OCI-LY7 (cell line): ENCODE measurements around the gene CHL1. TPM values are rescaled to one million over a fixed set of nuclear protein-coding genes. Genes with fewer than 3 reads are reported as not detected.

Experiments
- BruUV-seq: library from RNA; stranded (reverse); fragments of 400-500 nt; replicated peaks from 2 replicates; lab custom pipeline; 2021; lab: Mats Ljungman, UMichigan
- CTCF ChIA-PET: fragments of 300-600 bp; sonication (Branson Sonifier 250); formaldehyde crosslinking; loops from one replicate; lab custom pipeline; 2022; ENCODE audit warnings: antibody characterized with exemption; ENCODE audit not compliant: unreplicated experiment; lab: Charles Lee
- POLR2A ChIA-PET: fragments of 300-600 bp; sonication (Branson Sonifier 250); formaldehyde crosslinking; loops from one replicate; lab custom pipeline; 2022; ENCODE audit warnings: antibody characterized with exemption; lab: Charles Lee
- DNase-seq: peaks from one replicate; pipeline ENCODE4 v3.0.0-alpha.2; 2015; ENCODE audit warnings: low spot score
- H2AFZ ChIP-seq: fragments of 200-600 bp; sonication (generic), shearing (Covaris generic); 2 replicates; pipeline ENCODE4 v1.6.1; 2014; ENCODE audit warnings: mild to moderate bottlenecking, antibody characterized with exemption, low read length, moderate library complexity
- H3K27ac ChIP-seq: fragments of 200-600 bp; sonication (generic); 2 replicates; pipeline ENCODE4 v1.5.1; 2014; ENCODE audit warnings: mixed run types, low read depth, mild to moderate bottlenecking, moderate library complexity, low read length, inconsistent platforms; ENCODE audit not compliant: poor library complexity, severe bottlenecking
- H3K36me3 ChIP-seq: fragments of 200-600 bp; sonication (generic); 2 replicates; pipeline ENCODE4 v1.6.1; 2014; ENCODE audit warnings: mild to moderate bottlenecking, antibody characterized with exemption, low read length, moderate library complexity, mixed read lengths; ENCODE audit not compliant: insufficient read depth
- H3K4me1 ChIP-seq: fragments of 200-600 bp; sonication (generic); 2 replicates; pipeline ENCODE4 v1.5.1; 2014; ENCODE audit warnings: mild to moderate bottlenecking, low read length; ENCODE audit not compliant: insufficient read depth, poor library complexity, severe bottlenecking
- H3K4me2 ChIP-seq: fragments of 200-600 bp; sonication (generic); 2 replicates; pipeline ENCODE4 v1.6.1; 2014; ENCODE audit warnings: mild to moderate bottlenecking, low read length
- H3K4me3 ChIP-seq: fragments of 200-600 bp; sonication (generic); 2 replicates; pipeline ENCODE4 v1.5.1; 2014; ENCODE audit warnings: mild to moderate bottlenecking, low read depth, low read length; ENCODE audit not compliant: poor library complexity, severe bottlenecking
- H3K79me2 ChIP-seq: fragments of 200-600 bp; sonication (generic); 2 replicates; pipeline ENCODE4 v1.6.1; 2016; ENCODE audit warnings: low read depth, mild to moderate bottlenecking, low read length, moderate library complexity, mixed read lengths; ENCODE audit not compliant: insufficient read depth
- H3K9me2 ChIP-seq: fragments of 200-600 bp; sonication (generic); 2 replicates; pipeline ENCODE4 v1.6.1; 2016; ENCODE audit warnings: mild to moderate bottlenecking, low read length, mixed read lengths; ENCODE audit not compliant: insufficient read depth
- H3K9me3 ChIP-seq: fragments of 200-600 bp; sonication (generic); 2 replicates; pipeline ENCODE4 v1.6.1; 2014; ENCODE audit warnings: mild to moderate bottlenecking, mixed run types, low read length, mixed read lengths
- H4K20me1 ChIP-seq: fragments of 200-600 bp; sonication (generic); 2 replicates; pipeline ENCODE4 v1.6.1; 2014; ENCODE audit warnings: mild to moderate bottlenecking, antibody characterized with exemption, low read length, moderate library complexity, mixed read lengths; ENCODE audit not compliant: insufficient read depth
- EZH2phosphoT487 ChIP-seq: fragments of 200-600 bp; sonication (generic); IDR thresholded peaks from 2 replicates; pipeline ENCODE4 v1.6.1; 2018; ENCODE audit warnings: low read depth, borderline replicate concordance, mild to moderate bottlenecking, mixed run types, antibody characterized with exemption, low read length, moderate library complexity, mixed read lengths
- intact Hi-C: fragments of 100-400 bp; cut with micrococcal nuclease; formaldehyde crosslinking; loops from one replicate; pipeline ENCODE4 v1.10.0; 2022; ENCODE audit not compliant: unreplicated experiment
- total RNA-seq, 2 experiments: library from RNA; depleted of rRNA in 1 of 2; stranded (reverse); fragments of >200 nt in 1 of 2; shearing (Covaris generic) in 1 of 2; gene quantifications; 2 replicates each; pipeline ENCODE4 v1.2.3, GENCODE V29; 2014 to 2022
- TF ChIP-seq, protein P1 (sequence below): fragments of 200-600 bp; sonication (generic); conservative IDR thresholded peaks from 2 replicates; pipeline ENCODE4 v1.5.1; 2014; ENCODE audit warnings: mild to moderate bottlenecking, antibody characterized with exemption, low read length, moderate library complexity, mixed read lengths

The CHL1 gene
- total RNA-seq, 2 experiments from 2014 or later = 0.51 TPM; not detected in 1

DNA sequence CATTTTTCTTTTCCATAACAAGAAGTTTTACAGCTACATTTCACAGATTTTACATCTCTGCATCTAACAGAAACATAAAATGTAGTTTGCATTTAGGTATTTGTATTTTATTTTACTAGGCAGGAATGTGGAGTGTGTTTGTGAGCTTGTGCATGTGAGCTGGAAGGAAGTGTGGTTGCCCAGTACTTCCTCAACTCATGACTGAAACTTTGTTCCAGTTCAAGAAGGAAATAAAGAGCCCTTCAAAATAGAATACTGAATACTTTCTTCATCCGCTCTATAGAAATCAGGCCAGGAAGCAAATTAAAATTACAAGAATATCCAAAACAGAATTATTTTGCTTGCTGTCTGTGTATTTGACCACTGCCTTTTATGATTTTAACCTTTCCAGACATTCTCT, 81.3 kb downstream of the CHL1 start:
- Histone ChIP-seq H3K27ac (peak overlapping the region; percentile 82), H3K9me2 (no peaks in the 10 kb centered on the region), H4K20me1 (no peaks in the 10 kb centered on the region), H3K9me3 (no peaks in the 10 kb centered on the region), H3K4me1 (peaks cover 40% of the 10 kb centered on the region), H3K36me3 (no peaks in the 10 kb centered on the region), H3K4me3 (peak overlapping the region; percentile 52), H2AFZ (no peak overlapping the region), H3K79me2 (no peaks in the 10 kb centered on the region), H3K4me2 (peak overlapping the region; percentile 81)
- DNase-seq = peak; percentile 68
- BruUV-seq = no TSS peak
- intact Hi-C loops = loop anchor here (1.0 kb wide), 3 partner anchors 12 to 76 kb away; no protein-coding TSS in a partner anchor
- no peak for TF ChIP-seq EZH2phosphoT487
- TF ChIP-seq, protein P1, sequence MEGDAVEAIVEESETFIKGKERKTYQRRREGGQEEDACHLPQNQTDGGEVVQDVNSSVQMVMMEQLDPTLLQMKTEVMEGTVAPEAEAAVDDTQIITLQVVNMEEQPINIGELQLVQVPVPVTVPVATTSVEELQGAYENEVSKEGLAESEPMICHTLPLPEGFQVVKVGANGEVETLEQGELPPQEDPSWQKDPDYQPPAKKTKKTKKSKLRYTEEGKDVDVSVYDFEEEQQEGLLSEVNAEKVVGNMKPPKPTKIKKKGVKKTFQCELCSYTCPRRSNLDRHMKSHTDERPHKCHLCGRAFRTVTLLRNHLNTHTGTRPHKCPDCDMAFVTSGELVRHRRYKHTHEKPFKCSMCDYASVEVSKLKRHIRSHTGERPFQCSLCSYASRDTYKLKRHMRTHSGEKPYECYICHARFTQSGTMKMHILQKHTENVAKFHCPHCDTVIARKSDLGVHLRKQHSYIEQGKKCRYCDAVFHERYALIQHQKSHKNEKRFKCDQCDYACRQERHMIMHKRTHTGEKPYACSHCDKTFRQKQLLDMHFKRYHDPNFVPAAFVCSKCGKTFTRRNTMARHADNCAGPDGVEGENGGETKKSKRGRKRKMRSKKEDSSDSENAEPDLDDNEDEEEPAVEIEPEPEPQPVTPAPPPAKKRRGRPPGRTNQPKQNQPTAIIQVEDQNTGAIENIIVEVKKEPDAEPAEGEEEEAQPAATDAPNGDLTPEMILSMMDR = no peak
- ChIA-PET POLR2A (interaction anchor here (0.9 to 3.0 kb wide), 8 partner anchors 9 to 76 kb away, joined by 3 to 22 read pairs (median 4); no protein-coding TSS in a partner anchor), CTCF (interaction anchor here (0.6 kb wide), 1 partner anchor 12 kb away, joined by 3 read pairs; no protein-coding TSS in a partner anchor)

DNA sequence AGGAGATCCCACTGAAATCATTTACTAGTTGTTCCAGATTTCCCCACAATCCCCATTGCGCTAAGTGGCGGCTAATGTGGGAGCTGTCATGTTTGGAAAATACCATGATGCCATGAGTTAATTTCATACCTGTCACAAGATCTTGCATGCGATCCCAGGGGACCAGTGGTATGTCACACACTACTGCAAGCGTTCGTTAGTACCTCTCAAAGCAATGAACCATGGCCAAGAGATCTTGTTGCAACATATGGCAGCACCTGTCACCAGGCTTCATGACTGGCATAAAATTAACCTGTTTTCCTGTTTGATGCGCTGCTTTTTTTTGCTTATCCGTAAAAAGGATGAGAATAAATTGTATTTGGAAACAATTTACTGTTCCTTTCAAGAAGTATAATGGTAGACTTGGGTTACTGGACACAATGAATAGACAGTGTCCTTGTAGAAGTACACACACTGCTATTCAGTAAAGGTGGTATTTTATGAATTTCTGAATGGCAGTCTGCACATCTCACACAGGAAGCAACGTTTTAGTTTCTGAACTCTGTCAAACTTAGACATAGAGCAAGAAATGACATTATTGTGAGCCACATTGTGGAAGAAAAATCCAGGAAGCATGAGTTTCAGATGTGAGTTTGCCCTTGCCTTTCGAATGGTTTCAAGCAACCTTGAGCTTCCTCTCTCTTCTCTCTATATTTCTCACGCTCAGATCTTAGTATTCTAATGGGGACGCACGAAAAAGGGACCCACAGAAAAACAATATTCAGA, 81.9 kb downstream of the CHL1 start:
- intact Hi-C loops = loop anchor here (1.0 kb wide), 3 partner anchors 12 to 76 kb away; no protein-coding TSS in a partner anchor
- H3K27ac ChIP-seq = peak overlapping the region; percentile 82
- no peaks in the 10 kb centered on the region for H3K79me2 ChIP-seq
- BruUV-seq = no TSS peak
- H3K36me3 ChIP-seq = no peaks in the 10 kb centered on the region
- CTCF ChIA-PET = interaction anchor here (1.3 kb wide), 1 partner anchor 76 kb away, joined by 4 read pairs; no protein-coding TSS in a partner anchor
- peak overlapping the region; percentile 30; the same call in 1 of the 2 replicates for H2AFZ ChIP-seq
- H3K4me1 ChIP-seq = peaks cover 40% of the 10 kb centered on the region
- DNase-seq = peak; percentile 96
- no peaks in the 10 kb centered on the region for H3K9me2 ChIP-seq
- POLR2A ChIA-PET = interaction anchor here (0.6 to 3.0 kb wide), 13 partner anchors 8 to 221 kb away, joined by 3 to 22 read pairs (median 3); no protein-coding TSS in a partner anchor
- H3K4me3 ChIP-seq = peak overlapping the region; percentile 52
- H3K9me3 ChIP-seq = no peaks in the 10 kb centered on the region
- no peaks in the 10 kb centered on the region for H4K20me1 ChIP-seq
- peak overlapping the region; percentile 81 for H3K4me2 ChIP-seq
- TF ChIP-seq, protein P1 = no peak
- TF ChIP-seq EZH2phosphoT487 = no peak
